GM10248 (cell line): ENCODE results near the gene ALX1.

Experiments used
- CTCF ChIA-PET: fragments of 300-600 bp; sonication (Branson Sonifier 250); formaldehyde crosslinking; extraction: SDS; loops from one replicate; lab custom pipeline; 2021; ENCODE audit warnings: antibody characterized with exemption; lab: Yijun Ruan, JAX
- POLR2A ChIA-PET: fragments of 350-650 bp; sonication (Branson Sonifier 250); formaldehyde crosslinking; extraction: SDS; loops from one replicate; lab custom pipeline; 2020; ENCODE audit warnings: antibody characterized with exemption; lab: Yijun Ruan, JAX
- DNase-seq: peaks from one replicate; pipeline ENCODE4 v3.0.0; 2012; ENCODE audit errors: extremely low spot score
- TF ChIP-seq, protein P1 (sequence below): IDR thresholded peaks from 2 replicates; pipeline ENCODE4 v1.5.1; 2012; ENCODE audit warnings: mild to moderate bottlenecking, low read depth; ENCODE audit errors: extremely low read depth, missing control alignments, control extremely low read depth

The ALX1 gene

GRCh38 chr12:85277900-85278597 lies 2.0 kb upstream of the ALX1 start:
- ChIA-PET POLR2A (no interaction called here), CTCF (interaction anchor here (2.1 kb wide), 1 partner anchor 29 kb away, joined by 5 read pairs; no protein-coding TSS in a partner anchor)
- no peak for DNase-seq
- TF ChIP-seq, protein P1, sequence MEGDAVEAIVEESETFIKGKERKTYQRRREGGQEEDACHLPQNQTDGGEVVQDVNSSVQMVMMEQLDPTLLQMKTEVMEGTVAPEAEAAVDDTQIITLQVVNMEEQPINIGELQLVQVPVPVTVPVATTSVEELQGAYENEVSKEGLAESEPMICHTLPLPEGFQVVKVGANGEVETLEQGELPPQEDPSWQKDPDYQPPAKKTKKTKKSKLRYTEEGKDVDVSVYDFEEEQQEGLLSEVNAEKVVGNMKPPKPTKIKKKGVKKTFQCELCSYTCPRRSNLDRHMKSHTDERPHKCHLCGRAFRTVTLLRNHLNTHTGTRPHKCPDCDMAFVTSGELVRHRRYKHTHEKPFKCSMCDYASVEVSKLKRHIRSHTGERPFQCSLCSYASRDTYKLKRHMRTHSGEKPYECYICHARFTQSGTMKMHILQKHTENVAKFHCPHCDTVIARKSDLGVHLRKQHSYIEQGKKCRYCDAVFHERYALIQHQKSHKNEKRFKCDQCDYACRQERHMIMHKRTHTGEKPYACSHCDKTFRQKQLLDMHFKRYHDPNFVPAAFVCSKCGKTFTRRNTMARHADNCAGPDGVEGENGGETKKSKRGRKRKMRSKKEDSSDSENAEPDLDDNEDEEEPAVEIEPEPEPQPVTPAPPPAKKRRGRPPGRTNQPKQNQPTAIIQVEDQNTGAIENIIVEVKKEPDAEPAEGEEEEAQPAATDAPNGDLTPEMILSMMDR, result no peak

DNA sequence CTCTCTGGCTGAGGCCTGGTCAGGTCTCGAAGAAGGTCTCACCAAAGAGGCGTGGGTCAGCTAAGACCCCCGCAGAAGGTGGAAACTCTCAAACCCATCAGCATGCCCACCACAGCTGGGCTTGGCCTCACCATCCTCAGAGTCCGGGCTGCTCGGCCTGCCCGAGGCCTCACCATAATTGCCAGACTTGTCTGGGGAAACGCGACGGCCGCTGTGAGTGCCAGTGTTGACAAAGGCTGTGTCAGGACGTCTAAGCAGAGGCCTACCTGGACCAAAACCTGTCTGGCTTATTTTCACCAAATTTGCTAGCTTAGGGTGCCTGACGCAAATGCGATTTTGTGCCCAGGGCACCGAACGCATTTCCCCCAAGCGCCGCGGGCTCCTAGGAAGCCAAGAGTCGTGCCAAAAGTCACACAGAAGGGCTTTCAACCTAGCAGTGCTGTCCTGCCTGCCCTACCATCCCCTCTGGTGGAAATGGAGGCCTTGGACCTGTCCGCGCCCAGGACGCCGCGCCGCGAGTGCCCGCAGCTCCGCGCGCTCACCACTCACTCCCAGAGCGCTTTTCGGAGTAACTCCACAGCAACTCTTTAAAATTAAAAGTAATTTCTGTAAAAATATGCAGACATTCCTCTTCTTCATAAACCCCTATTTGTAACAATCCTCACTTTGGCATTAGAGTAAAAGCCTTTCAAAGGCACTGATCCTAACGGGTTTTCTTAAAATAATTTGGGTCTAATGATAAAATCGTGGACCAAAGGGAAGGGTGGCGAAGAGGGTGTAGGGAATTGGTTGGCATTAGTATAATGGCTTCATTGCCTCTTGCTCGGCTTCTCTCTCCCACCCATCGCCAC lies 1.2 kb upstream of the ALX1 start:
- ChIA-PET CTCF (interaction anchor here (2.1 kb wide), 1 partner anchor 28 kb away, joined by 5 read pairs; no protein-coding TSS in a partner anchor), POLR2A (no interaction called here)
- no peak for DNase-seq
- TF ChIP-seq, protein P1, result no peak

DNA sequence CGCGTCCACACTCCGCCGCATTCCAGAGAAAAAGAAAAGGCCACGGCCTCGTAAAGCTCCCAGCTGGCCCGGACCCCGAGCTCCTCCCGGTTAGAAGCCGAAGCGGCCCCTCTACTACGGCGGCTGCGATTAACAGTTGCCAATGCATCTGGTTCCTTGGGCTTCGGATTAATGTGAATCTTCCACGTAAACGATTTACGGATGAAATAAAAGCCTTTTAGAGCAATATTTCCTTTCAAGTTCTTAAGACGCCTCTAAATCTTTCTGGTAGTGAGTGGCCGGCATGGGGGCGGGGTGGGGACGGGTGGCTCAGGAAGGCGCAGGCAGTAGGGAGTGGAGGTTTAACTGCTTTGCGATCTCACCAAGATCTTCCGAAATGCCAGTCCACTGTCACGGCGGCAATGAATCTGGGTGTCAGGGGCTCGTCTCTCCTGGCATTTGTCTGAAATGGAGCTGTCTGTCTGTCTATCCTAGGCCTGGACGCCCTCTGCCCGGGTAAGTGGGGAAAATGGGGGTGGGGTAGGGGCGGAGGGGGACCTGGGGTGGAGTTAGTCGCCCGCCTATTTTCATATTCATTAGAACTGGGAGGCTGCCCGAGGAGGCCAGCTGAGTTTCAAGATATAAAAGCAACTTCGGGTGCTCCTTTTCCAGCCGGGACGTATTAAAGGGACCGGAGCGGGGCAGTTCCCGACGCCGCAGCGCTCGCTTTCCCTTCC lies 413 bp upstream of the ALX1 start:
- ChIA-PET POLR2A (no interaction called here), CTCF (no interaction called here)
- peak; percentile 15 for DNase-seq
- TF ChIP-seq, protein P1, result no peak

GRCh38 chr12:85280984-85281630 lies 1.1 kb downstream of the ALX1 start:
- ChIA-PET POLR2A (no interaction called here), CTCF (interaction anchor here (0.7 kb wide), 1 partner anchor 48 kb away, joined by 3 read pairs; no protein-coding TSS in a partner anchor)
- DNase-seq, result no peak
- TF ChIP-seq, protein P1, result no peak

DNA sequence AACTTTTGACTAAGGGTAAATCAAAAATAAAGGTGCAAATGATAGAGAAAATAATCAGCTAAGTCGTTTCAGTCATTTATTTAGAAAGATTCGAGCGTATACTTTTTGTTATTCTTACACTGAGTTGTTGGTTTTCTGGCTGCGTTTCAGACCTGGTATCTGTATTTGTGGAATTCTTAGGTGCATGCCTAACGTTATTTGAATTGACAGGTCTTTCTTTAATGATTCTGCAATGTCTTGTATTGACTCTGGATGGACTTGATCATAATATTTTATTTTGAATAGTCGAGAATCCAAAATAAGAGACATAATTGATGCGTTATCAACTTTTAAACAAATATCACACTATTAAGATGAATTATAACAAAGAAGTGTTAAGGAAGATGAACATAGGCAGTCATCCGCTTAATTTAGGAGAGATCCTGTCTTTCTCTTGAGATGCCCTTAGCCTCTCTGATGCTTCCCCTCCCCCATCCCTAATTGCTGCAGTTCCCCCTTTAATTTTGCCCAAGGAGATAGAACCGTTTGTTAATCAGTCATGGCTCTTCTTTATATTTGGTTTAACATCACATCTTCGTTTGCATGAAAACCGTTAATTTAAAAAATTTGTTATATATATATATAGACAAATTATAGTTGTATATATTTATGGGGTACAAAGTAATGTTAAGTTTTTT lies 1.8 kb downstream of the ALX1 start:
- no peak for DNase-seq
- POLR2A ChIA-PET, result no interaction called here
- TF ChIP-seq, protein P1, result no peak
- CTCF ChIA-PET, result interaction anchor here (0.7 kb wide), 1 partner anchor 48 kb away, joined by 3 read pairs; no protein-coding TSS in a partner anchor
